ENCODE results near the gene DTHD1.

The DTHD1 gene

DNA sequence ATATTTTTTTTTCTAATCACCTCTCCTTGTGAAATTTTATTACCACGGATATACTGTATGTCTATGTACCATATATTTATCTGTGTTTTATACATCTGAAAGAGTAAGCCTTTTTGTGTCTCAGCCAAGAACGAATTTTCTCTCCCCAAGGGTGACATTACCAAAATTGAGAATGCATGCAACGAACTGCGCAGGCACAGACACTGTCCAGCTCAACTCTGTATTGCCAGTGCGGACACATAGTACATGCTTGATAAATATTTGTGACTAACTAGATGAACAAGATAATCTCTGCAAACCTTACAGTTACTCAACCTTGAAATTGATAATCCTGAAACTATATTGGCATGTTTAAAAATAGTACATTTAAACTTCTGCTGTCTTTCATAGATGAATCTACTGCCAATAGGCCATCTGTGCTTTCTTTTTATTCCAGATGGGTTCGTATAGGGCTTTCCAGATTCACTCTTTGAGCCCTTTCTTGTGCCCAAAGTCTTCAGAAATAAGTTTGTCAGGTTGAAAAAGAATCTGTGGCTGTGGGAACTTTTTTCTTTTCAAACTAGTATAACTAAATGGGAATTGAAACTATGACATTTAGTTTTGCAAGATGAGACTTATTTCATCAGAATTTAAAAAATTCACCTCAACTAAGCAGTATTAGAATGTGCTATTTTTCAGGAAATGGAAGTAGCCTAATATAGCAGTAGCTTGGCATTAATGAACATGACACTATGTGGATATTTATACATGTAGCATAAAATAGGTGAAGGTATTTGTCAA lies 38.9 kb downstream of the DTHD1 start:
- no peak for DNase-seq

GRCh38 chr4:36321176-36321575 lies 39.8 kb downstream of the DTHD1 start:
- DNase-seq: no peak

GRCh38 chr4:36322921-36323354 lies 41.5 kb downstream of the DTHD1 start:
- peak; percentile 79 for DNase-seq

GRCh38 chr4:36323816-36324419 lies 42.5 kb downstream of the DTHD1 start:
- DNase-seq: no peak

- no peak for DNase-seq
These were observed 43.4 kb downstream of the DTHD1 start for GRCh38 chr4:36324808-36325207.

DNA sequence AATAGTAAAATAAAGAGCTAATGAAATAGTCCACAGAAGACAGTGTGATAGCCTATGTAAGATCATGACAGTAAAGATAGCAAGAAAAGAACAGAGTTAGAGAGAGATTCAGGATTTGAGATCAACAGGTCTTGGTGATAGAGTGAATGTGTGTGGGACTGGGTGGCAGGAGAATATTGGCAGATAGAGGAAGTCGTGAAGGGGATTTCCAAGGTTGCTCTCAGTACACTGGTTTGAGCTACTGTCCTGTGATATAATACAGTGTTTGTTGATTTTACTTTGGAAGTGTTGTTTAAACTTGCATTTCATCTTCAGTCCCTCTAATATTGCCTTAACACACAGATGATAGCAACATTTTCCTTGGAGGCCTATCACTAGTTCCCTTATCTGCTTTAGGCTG lies 44.1 kb downstream of the DTHD1 start:
- DNase-seq: peak; percentile 52

DNA sequence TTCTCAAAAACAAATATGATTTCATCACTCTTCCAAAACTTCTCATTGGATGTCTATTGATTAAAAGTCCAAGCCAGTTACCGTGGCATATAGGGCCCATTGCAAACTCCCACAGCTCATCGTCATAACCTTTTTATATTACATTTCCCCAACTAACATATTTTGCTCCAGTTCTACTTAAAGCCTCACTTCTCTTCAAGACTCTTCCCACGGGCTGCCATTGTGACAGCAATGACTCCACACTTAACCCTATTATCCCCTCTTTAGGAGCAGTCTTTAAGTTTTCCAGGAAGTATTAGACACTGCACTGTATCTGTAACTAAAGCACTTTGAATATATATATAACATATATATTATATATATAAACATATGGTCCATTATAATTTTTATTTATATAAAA lies 44.5 kb downstream of the DTHD1 start:
- DNase-seq: no peak

DNA sequence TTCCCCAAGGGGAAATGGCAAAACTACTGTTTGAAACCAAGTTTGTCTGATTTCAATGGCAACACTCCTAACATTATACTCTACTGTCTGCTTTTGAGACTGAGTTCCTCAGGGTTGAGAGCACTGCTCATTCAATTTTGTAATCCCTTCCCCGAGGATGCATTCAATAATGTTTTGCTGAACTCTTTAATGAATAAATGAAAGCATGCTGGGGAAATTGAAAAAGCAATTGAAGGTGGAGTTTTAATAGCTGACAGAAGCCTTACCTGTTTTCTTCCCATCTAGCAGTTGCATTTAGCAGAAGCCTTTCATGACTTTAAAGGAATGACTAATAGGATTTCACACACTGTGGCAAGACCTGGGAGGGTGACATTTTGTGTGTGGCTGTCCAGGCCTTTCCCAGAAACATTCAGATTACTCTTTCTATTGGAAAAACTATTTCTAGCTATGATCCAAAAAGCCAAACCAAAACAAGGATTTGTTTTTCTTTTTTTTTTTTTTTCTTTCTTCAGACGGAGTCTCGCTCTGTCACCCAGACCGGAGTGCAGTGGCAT lies 45.1 kb downstream of the DTHD1 start:
- DNase-seq: no peak

DNA sequence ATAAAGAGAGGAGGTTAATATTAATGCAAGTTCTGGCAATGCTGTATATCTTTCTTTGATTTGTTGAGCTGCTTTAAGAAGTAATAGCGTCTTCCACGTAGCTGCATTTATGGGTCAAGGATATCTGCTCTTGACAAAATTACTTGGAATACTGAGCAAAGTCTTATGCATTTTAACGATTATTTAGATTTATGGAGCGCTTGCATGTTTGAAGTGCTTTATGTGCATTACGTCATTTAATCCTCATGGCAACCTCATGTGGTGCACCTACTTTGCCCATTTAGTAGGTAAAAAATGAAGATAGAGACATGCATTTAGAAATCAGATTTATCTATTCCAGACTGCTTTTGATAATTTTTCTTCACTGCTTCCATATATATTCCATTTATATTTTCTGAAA lies 46.0 kb downstream of the DTHD1 start:
- no peak for DNase-seq

GRCh38 chr4:36328130-36328529 lies 46.7 kb downstream of the DTHD1 start:
- DNase-seq: no peak

DNA sequence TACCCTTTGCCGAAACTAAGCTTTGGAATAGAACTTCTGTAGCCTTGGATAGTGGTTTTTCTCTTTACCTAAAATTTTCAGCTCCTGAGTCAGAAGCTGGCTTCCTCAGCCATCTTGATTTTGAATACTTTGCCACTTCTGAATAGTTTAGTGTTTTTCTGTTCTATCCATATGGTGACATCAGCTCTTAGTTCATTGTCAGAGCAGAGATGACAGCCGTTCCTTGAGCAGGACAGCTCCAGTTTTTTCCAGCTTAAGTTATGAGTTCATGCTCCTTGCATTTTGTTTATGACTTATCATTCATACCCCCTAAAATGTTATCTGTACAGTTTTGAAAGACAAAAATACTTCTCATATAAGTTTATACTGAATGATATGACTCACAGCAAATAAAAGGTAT lies 47.8 kb downstream of the DTHD1 start:
- no peak for DNase-seq

GRCh38 chr4:36330796-36331195 lies 49.4 kb downstream of the DTHD1 start:
- no peak for DNase-seq

- DNase-seq: no peak
These were observed 50.8 kb downstream of the DTHD1 start for GRCh38 chr4:36332023-36332781.

- DNase-seq: no peak
These were observed 51.3 kb downstream of the DTHD1 start for GRCh38 chr4:36332782-36333131.

GRCh38 chr4:36333303-36333877 lies 52.0 kb downstream of the DTHD1 start:
- DNase-seq: no peak

DNA sequence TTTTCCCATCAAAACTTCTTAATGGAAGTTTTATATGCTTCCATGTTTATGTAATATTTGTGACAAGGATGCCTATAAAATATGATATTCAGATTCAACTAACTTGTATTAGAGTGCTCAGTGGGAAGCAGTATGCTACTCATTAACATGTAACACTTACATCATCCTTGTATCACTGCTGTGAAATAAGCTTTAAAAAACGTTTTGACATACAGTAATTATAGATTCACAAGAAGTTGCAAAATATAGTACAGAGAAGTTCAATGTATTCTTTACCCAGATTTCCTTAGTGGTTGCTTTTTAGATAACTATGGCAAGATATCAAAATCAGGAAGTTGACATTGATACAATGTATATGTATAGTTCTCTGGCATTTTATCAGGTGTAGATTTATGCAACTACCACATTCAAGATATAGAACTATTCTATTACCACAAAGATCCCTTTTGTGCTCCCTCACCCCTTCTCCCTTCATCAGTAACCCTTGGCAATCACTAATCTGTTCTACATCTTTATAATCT lies 56.3 kb downstream of the DTHD1 start:
- DNase-seq: no peak

DNA sequence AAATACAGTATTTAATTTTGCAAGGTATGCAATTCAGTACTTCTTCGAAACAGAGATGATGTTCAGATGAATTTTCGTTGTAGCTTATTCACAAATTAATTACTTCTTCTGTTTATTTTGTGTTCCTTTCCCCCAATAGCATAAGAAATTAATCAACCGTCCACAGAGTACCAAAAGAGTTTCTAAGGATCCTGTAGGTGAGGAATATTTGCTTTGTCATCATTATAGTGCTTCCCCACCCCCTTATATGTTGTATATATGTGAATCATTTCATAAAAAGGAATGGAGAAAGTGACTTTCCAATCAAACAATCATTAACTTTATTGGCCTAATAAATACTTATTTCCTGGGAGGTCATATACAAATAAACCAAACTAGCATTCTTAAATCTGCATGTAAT lies 57.6 kb downstream of the DTHD1 start:
- DNase-seq: no peak

- DNase-seq: no peak
These were observed 60.5 kb downstream of the DTHD1 start for GRCh38 chr4:36341936-36342335.

- no peak for DNase-seq
These were observed 62.2 kb downstream of the DTHD1 start for GRCh38 chr4:36343501-36344175.

DNA sequence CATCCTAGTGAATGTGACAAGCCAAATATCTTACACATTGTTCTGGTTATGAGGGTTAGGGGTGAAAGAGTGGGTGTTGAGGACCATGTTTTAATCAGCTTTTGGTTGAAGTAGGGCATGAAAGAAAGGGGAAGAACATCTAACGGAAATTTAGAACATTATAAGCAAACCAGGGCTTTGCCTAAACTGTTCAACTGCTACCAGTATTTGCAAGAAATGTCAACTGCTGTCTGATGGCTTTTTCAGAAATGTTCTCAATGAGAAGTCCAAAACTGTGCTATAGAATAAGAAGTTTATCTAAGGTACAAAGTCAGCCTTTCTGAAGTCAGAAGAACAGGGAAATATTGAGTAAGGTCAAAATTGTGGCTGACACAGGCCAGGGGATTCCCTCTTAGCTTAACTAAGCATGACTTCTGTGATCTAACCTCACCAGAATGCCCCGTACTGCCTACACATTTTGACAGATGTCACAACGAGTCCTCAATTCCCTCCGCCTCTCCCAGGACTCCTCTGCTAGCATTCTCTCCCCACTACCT lies 67.1 kb downstream of the DTHD1 start:
- peak; percentile 29 for DNase-seq

DNA sequence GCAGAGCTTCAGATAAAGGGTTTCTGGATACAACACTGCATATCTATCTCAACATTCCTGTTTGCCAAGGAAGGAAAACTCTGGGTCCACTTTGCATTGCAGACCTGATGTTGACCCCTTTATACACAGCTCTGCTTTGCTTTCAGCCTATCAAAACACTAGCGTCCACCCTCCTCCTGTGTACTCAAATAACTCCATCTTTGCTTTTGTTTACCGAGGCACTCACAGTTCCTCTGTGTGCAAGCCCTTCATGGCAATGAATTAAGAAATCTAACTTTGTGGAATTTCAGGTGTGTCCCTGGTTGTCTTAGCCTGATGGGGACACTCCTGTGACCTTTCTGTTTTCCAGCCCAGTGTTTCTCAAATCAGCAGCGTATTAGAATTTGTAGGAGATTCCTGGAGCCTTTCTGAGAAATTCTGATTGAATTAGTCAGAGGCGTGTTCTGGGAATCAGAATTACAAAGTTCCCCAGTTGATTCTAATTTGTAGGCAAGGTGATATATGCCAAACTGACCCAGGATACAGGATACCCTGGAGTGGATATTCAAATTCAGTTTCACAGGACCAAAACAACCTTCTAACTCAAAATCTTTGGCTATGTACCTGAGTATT lies 68.6 kb downstream of the DTHD1 start:
- DNase-seq: no peak

Data from CD4-positive, alpha-beta T cell treated with Interleukin-4 for 4 hours (primary cell).